Left lung (tissue), 10 donors: ENCODE data around the gene KIF26B. TPM values are rescaled to one million over a fixed set of nuclear protein-coding genes. Genes with fewer than 3 reads are reported as not detected.

Experiments used
- ATAC-seq: fragments of 200-7000 bp; cut with Tn5 transposase; one replicate; pipeline ENCODE4 v1.9.1; 2020; ENCODE audit warnings: moderate library complexity
- DNase-seq, 4 donors: peaks; one replicate each; pipeline ENCODE4 v3.0.0-alpha.2; 2013 to 2020
- H3K27ac ChIP-seq, 2 donors: fragments of 200-600 bp; sonication (generic) in 1 of 2; one replicate each; pipeline versions ENCODE4 v1.5.0 to v1.8.0; 2020 to 2021
- H3K27me3 ChIP-seq, 2 donors: fragments of 200-600 bp; sonication (generic) in 1 of 2; one replicate each; pipeline versions ENCODE4 v1.5.0 to v1.8.0; 2020 to 2021
- H3K36me3 ChIP-seq, 2 donors: fragments of 200-600 bp; sonication (generic) in 1 of 2; one replicate each; pipeline versions ENCODE4 v1.5.0 to v1.8.0; 2020 to 2021
- H3K4me1 ChIP-seq, 2 donors: fragments of 200-600 bp; one replicate each; pipeline ENCODE4 v1.8.0; 2021
- H3K4me3 ChIP-seq, 2 donors: fragments of 200-600 bp; sonication (generic) in 1 of 2; one replicate each; pipeline versions ENCODE4 v1.5.0 to v1.8.0; 2020 to 2021; ENCODE audit warnings: mild to moderate bottlenecking in 1 of 2
- H3K9me3 ChIP-seq, 2 donors: fragments of 200-600 bp; sonication (generic) in 1 of 2; one replicate each; pipeline versions ENCODE4 v1.5.0 to v1.8.0; 2020 to 2021
- CTCF ChIP-seq, 2 donors: fragments of 200-600 bp; sonication (generic) in 1 of 2; IDR thresholded peaks; one replicate each; pipeline versions ENCODE4 v1.5.0 to v1.8.0; 2021; ENCODE audit warnings: antibody characterized with exemption in 2 of 2
- intact Hi-C, 2 donors: fragments of 100-400 bp; cut with DNase I; formaldehyde crosslinking; loops; one replicate each; pipeline versions ENCODE4 v1.11.2 to v1.14.2; 2022
- polyA plus RNA-seq, 6 donors: library from polyadenylated mRNA; unstranded; fragments of 120-200 nt; gene quantifications; one replicate each; pipeline ENCODE4 v1.2.1, GENCODE V29; 2013; ENCODE audit not compliant: insufficient read length in 6 of 6
- total RNA-seq, 2 donors: library from RNA; stranded (reverse); fragmentation: NEBNext Ultra II Directional; extraction: Animal tissue kit (Norgen Biotek cat#: 25700); gene quantifications; one replicate each; pipeline ENCODE4 v1.2.1, GENCODE V29; 2021
- donor health status: DM: no; HTN: yes; CAD: no.
- donor health status: DM: no; HTN: no; CAD: no.

The KIF26B gene
- total and polyA plus RNA-seq, 8 donors, result 3.9 to 28.3 (median 6.5) TPM

- Histone ChIP-seq H3K9me3 (no peaks in the 10 kb centered on the region), H3K27ac (no peak overlapping the region), H3K36me3 (no peaks in the 10 kb centered on the region), H3K4me3 (no peak overlapping the region), H3K4me1 (no peaks in the 10 kb centered on the region), H3K27me3 (no peaks in the 10 kb centered on the region)
- no peak for ATAC-seq
- TF ChIP-seq CTCF (IDR thresholded peaks at IDR 0.05), result no peak
- intact Hi-C loops, result no loop called here
- DNase-seq, result no peak
Observed at GRCh38 chr1:245463392-245464165, 308.8 kb downstream of the KIF26B start.

GRCh38 chr1:245464290-245464689 is 309.5 kb downstream of the KIF26B start:
- no peak overlapping the region for H3K27ac ChIP-seq
- intact Hi-C loops, result no loop called here
- no peak for TF ChIP-seq CTCF (IDR thresholded peaks at IDR 0.05)
- DNase-seq (no peak), ATAC-seq (no peak)
- no peaks in the 10 kb centered on the region for H3K36me3 ChIP-seq
- no peaks in the 10 kb centered on the region for H3K4me1 ChIP-seq
- no peaks in the 10 kb centered on the region for H3K27me3 ChIP-seq
- no peak overlapping the region for H3K4me3 ChIP-seq
- H3K9me3 ChIP-seq, result no peaks in the 10 kb centered on the region

GRCh38 chr1:245465666-245466065 is 310.9 kb downstream of the KIF26B start:
- Histone ChIP-seq H3K9me3 (no peaks in the 10 kb centered on the region), H3K36me3 (no peaks in the 10 kb centered on the region), H3K27me3 (no peaks in the 10 kb centered on the region), H3K27ac (no peak overlapping the region), H3K4me1 (no peaks in the 10 kb centered on the region), H3K4me3 (no peak overlapping the region)
- DNase-seq (no peak), ATAC-seq (no peak)
- intact Hi-C loops, result no loop called here
- TF ChIP-seq CTCF (IDR thresholded peaks at IDR 0.05), result no peak

GRCh38 chr1:245466261-245466660 is 311.5 kb downstream of the KIF26B start:
- intact Hi-C loops, result no loop called here

GRCh38 chr1:245467804-245468203 is 313.0 kb downstream of the KIF26B start:
- no peaks in the 10 kb centered on the region for H3K27me3 ChIP-seq
- intact Hi-C loops, result no loop called here

More at GRCh38 chr1:245466261-245466660, 311.5 kb downstream of the KIF26B start:
- TF ChIP-seq CTCF (IDR thresholded peaks at IDR 0.05), result no peak
- ATAC-seq (no peak), DNase-seq (no peak)
- Histone ChIP-seq H3K36me3 (no peaks in the 10 kb centered on the region), H3K9me3 (no peaks in the 10 kb centered on the region), H3K4me3 (no peak overlapping the region), H3K27ac (no peak overlapping the region), H3K27me3 (no peaks in the 10 kb centered on the region), H3K4me1 (no peaks in the 10 kb centered on the region)

More at GRCh38 chr1:245467804-245468203, 313.0 kb downstream of the KIF26B start:
- DNase-seq (no peak), ATAC-seq (no peak)
- H3K9me3 ChIP-seq, result no peaks in the 10 kb centered on the region
- no peaks in the 10 kb centered on the region for H3K4me1 ChIP-seq
- H3K36me3 ChIP-seq, result no peaks in the 10 kb centered on the region
- no peak overlapping the region for H3K4me3 ChIP-seq
- no peak for TF ChIP-seq CTCF (IDR thresholded peaks at IDR 0.05)
- no peak overlapping the region for H3K27ac ChIP-seq
